Neural progenitor cell (in vitro differentiated cells): ENCODE results near the gene ETHE1. TPM values are rescaled to one million over a fixed set of nuclear protein-coding genes. Genes with fewer than 3 reads are reported as not detected.

Experiments used
- DNase-seq: peaks from one replicate; pipeline ENCODE4 v3.0.0-alpha.2; 2016; ENCODE audit warnings: low spot score
- H2AFZ ChIP-seq: fragments of 200-600 bp; sonication (generic); replicated peaks from 2 replicates; pipeline ENCODE4 v1.6.1; 2016; ENCODE audit warnings: antibody characterized with exemption
- H3F3A ChIP-seq: fragments of 200-600 bp; sonication (generic); 2 replicates; pipeline ENCODE4 v1.6.1; 2016; ENCODE audit warnings: antibody characterized with exemption, low read depth
- H3K27ac ChIP-seq: fragments of 200-600 bp; sonication (generic); 2 replicates; pipeline ENCODE4 v1.5.1; 2016; ENCODE audit warnings: mild to moderate bottlenecking
- H3K27me3 ChIP-seq: fragments of 200-600 bp; sonication (generic); 2 replicates; pipeline ENCODE4 v1.6.1; 2016; ENCODE audit warnings: mild to moderate bottlenecking, moderate library complexity
- H3K36me3 ChIP-seq: fragments of 200-600 bp; sonication (generic); 2 replicates; pipeline ENCODE4 v1.5.1; 2016
- H3K4me1 ChIP-seq: fragments of 200-600 bp; sonication (generic); 2 replicates; pipeline ENCODE4 v1.6.1; 2016; ENCODE audit warnings: mixed run types
- H3K4me2 ChIP-seq: fragments of 200-600 bp; sonication (generic); 2 replicates; pipeline ENCODE4 v1.6.1; 2016
- H3K4me3 ChIP-seq: fragments of 200-600 bp; sonication (generic); 2 replicates; pipeline ENCODE4 v1.5.1; 2016
- H3K79me2 ChIP-seq: fragments of 200-600 bp; sonication (generic); 2 replicates; pipeline ENCODE4 v1.6.1; 2016; ENCODE audit warnings: low read depth
- H3K9ac ChIP-seq: fragments of 200-600 bp; sonication (generic); 2 replicates; pipeline ENCODE4 v1.6.1; 2016
- H3K9me3 ChIP-seq: fragments of 200-600 bp; sonication (generic); 2 replicates; pipeline ENCODE4 v1.5.1; 2016; ENCODE audit warnings: low read depth
- H4K20me1 ChIP-seq: fragments of 200-600 bp; sonication (generic); 2 replicates; pipeline ENCODE4 v1.6.1; 2016; ENCODE audit warnings: low read depth
- H3K27ac Mint-ChIP-seq: 3 replicates; pipeline ENCODE4 v1.8.0; 2021; ENCODE audit warnings: mixed read lengths
- H3K27me3 Mint-ChIP-seq: 2 replicates; pipeline ENCODE4 v1.8.0; 2022; ENCODE audit warnings: low read depth, mild to moderate bottlenecking, inconsistent platforms, moderate library complexity, mixed read lengths; ENCODE audit not compliant: insufficient read depth
- H3K36me3 Mint-ChIP-seq: 3 replicates; pipeline ENCODE4 v1.8.0; 2021; ENCODE audit warnings: mixed read lengths
- H3K4me1 Mint-ChIP-seq: 3 replicates; pipeline ENCODE4 v1.8.0; 2021; ENCODE audit warnings: mixed read lengths
- H3K4me3 Mint-ChIP-seq: 3 replicates; pipeline ENCODE4 v1.8.0; 2021; ENCODE audit warnings: mild to moderate bottlenecking, moderate library complexity, mixed read lengths
- H3K9me3 Mint-ChIP-seq: 3 replicates; pipeline ENCODE4 v1.8.0; 2020; ENCODE audit warnings: mixed read lengths
- EZH2 ChIP-seq: fragments of 200-600 bp; sonication (generic); IDR thresholded peaks from 2 replicates; pipeline ENCODE4 v1.6.1; 2017; ENCODE audit warnings: antibody characterized with exemption, mild to moderate bottlenecking, moderate library complexity
- EZH2phosphoT487 ChIP-seq: fragments of 200-600 bp; sonication (generic); IDR thresholded peaks from 2 replicates; pipeline ENCODE4 v1.6.1; 2017; ENCODE audit warnings: antibody characterized with exemption
- total RNA-seq: library from RNA; depleted of rRNA; stranded (reverse); fragments of >200 nt; gene quantifications from 2 replicates; pipeline ENCODE4 v1.2.3, GENCODE V29; 2015; ENCODE audit warnings: low replicate concordance
- TF ChIP-seq, protein P1 (sequence below): fragments of 200-600 bp; sonication (generic); IDR thresholded peaks from 2 replicates; pipeline ENCODE4 v1.5.1; 2017; ENCODE audit warnings: antibody characterized with exemption, mild to moderate bottlenecking

ETHE1 gene
- total RNA-seq, 1 donor from 2014 or later: 13.6 TPM

DNA sequence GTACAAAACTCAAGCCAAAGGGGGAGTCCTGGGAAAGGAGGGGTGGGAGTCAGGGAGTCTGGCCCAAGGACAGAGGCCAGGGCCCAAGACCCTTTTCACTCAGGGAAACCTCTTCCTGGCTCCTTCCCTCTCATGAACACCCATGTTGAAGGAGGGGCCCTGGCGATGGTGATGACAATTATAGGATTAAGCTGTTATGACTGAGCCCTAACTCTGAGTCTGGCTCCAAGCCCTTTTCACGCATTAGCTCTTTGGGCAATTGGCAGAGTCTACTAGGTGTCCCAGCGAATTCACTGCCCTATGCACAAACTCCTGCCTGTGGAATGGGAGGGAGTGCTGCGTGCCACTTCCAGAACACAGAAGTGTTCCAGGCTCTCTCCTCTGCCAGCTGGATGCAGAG is 26.7 kb upstream of the ETHE1 start:
- Histone ChIP-seq H3K4me3 (no peak overlapping the region), H3K79me2 (no peaks in the 10 kb centered on the region), H3K4me1 (no peaks in the 10 kb centered on the region), H3K9ac (no peak overlapping the region), H3K27ac (no peak overlapping the region), H4K20me1 (peaks cover 5% of the 10 kb centered on the region), H3K27me3 (no peaks in the 10 kb centered on the region), H3F3A (peaks cover 6% of the 10 kb centered on the region), H2AFZ (no peak overlapping the region), H3K4me2 (no peak overlapping the region), H3K36me3 (no peaks in the 10 kb centered on the region), H3K9me3 (no peaks in the 10 kb centered on the region)
- DNase-seq: no peak
- peaks cover 11% of the 10 kb centered on the region for H3K4me1 Mint-ChIP-seq
- H3K4me3 Mint-ChIP-seq: no peak overlapping the region
- peaks cover 5% of the 10 kb centered on the region for H3K27me3 Mint-ChIP-seq
- no peak for TF ChIP-seq EZH2phosphoT487
- TF ChIP-seq, protein P1, sequence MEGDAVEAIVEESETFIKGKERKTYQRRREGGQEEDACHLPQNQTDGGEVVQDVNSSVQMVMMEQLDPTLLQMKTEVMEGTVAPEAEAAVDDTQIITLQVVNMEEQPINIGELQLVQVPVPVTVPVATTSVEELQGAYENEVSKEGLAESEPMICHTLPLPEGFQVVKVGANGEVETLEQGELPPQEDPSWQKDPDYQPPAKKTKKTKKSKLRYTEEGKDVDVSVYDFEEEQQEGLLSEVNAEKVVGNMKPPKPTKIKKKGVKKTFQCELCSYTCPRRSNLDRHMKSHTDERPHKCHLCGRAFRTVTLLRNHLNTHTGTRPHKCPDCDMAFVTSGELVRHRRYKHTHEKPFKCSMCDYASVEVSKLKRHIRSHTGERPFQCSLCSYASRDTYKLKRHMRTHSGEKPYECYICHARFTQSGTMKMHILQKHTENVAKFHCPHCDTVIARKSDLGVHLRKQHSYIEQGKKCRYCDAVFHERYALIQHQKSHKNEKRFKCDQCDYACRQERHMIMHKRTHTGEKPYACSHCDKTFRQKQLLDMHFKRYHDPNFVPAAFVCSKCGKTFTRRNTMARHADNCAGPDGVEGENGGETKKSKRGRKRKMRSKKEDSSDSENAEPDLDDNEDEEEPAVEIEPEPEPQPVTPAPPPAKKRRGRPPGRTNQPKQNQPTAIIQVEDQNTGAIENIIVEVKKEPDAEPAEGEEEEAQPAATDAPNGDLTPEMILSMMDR: no peak
- no peak for TF ChIP-seq EZH2
- no peaks in the 10 kb centered on the region for H3K9me3 Mint-ChIP-seq
- peak overlapping the region; percentile 14 for H3K27ac Mint-ChIP-seq
- H3K36me3 Mint-ChIP-seq: peaks cover 24% of the 10 kb centered on the region

DNA sequence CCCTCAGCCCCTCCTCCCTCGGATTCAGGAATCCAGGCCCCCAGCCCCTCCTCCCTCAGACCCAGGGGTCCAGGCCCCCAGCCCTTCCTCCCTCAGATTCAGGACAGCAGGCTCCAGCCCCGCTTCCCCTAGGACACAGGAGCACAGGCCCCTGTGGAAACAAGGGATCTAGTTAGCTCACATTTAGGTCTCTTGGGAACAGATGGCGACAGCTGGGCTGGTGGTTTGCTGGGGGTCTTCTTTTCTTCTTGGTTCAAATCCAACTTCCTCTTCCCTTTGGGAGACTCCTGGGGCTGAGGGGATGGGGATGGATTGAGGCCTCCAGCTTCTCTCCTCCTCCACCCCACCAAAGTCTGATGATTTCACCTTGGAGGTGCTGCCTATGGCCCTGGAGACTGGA is 25.6 kb upstream of the ETHE1 start:
- H3K9me3 ChIP-seq: no peaks in the 10 kb centered on the region
- Mint-ChIP-seq H3K36me3 (peaks cover 24% of the 10 kb centered on the region), H3K27ac (no peak overlapping the region), H3K27me3 (peaks cover 5% of the 10 kb centered on the region), H3K9me3 (no peaks in the 10 kb centered on the region), H3K4me3 (no peak overlapping the region), H3K4me1 (peaks cover 11% of the 10 kb centered on the region)
- H3F3A ChIP-seq: peaks cover 6% of the 10 kb centered on the region
- H3K4me1 ChIP-seq: no peaks in the 10 kb centered on the region
- no peak overlapping the region for H3K9ac ChIP-seq
- H3K27ac ChIP-seq: no peak overlapping the region
- no peak overlapping the region for H2AFZ ChIP-seq
- no peaks in the 10 kb centered on the region for H3K79me2 ChIP-seq
- no peak overlapping the region for H3K4me3 ChIP-seq
- no peaks in the 10 kb centered on the region for H3K27me3 ChIP-seq
- no peaks in the 10 kb centered on the region for H3K36me3 ChIP-seq
- peaks cover 5% of the 10 kb centered on the region for H4K20me1 ChIP-seq
- H3K4me2 ChIP-seq: no peak overlapping the region
- DNase-seq: no peak
- TF ChIP-seq EZH2phosphoT487 (no peak), EZH2 (no peak)
- TF ChIP-seq, protein P1: no peak

DNA sequence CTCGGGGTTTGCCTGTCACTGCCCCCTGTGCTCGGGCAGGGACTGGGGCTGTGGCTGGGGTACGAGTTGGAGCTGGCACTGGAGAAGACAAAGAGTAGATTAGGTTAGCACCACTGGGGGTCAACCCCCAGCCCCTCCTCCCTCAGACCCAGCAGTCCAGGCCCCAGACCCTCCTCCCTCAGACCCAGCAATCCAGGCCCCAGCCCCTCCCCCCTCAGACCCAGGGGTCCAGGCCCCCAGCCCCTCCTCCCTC is 25.1 kb upstream of the ETHE1 start:
- DNase-seq: no peak
- Histone ChIP-seq H3K4me1 (no peaks in the 10 kb centered on the region), H3K9ac (no peak overlapping the region), H3K79me2 (no peaks in the 10 kb centered on the region), H3K9me3 (no peaks in the 10 kb centered on the region), H3K4me3 (no peak overlapping the region), H3K27ac (no peak overlapping the region), H4K20me1 (peaks cover 5% of the 10 kb centered on the region), H3K36me3 (no peaks in the 10 kb centered on the region), H2AFZ (no peak overlapping the region), H3K27me3 (no peaks in the 10 kb centered on the region), H3F3A (peaks cover 6% of the 10 kb centered on the region), H3K4me2 (no peak overlapping the region)
- TF ChIP-seq EZH2 (no peak), EZH2phosphoT487 (no peak)
- TF ChIP-seq, protein P1: no peak
- Mint-ChIP-seq H3K9me3 (no peaks in the 10 kb centered on the region), H3K4me1 (peaks cover 11% of the 10 kb centered on the region), H3K27ac (no peak overlapping the region), H3K4me3 (no peak overlapping the region), H3K27me3 (peaks cover 7% of the 10 kb centered on the region), H3K36me3 (peaks cover 20% of the 10 kb centered on the region)
